Activated naive CD8-positive, alpha-beta T cell treated with anti-CD3 and anti-CD28 coated beads, Interleukin-2, amount 10 ng/mL, durations not matched to agents 7 days and 5 days (primary cell): ENCODE measurements around the gene FLYWCH1. TPM values are rescaled to one million over a fixed set of nuclear protein-coding genes. Genes with fewer than 3 reads are reported as not detected.
A peak's percentile ranks its signal among the peaks of the same experiment; 100 is the strongest.

Source experiments
- ATAC-seq: fragments of 150-1000 bp; cut with Tn5 transposase; one replicate; pipeline ENCODE4 v1.10.0; 2021; ENCODE audit warnings: low read depth, moderate library complexity
- POLR2A ChIA-PET: fragments of 350-600 bp; sonication (Branson Sonifier 250); formaldehyde crosslinking; loops from one replicate; lab custom pipeline; 2021; ENCODE audit warnings: antibody characterized with exemption; lab: Charles Lee
- DNase-seq: peaks from one replicate; pipeline ENCODE4 v3.0.0; 2021
- H3K27ac Mint-ChIP-seq: one replicate; pipeline ENCODE4 v1.8.0; 2022; ENCODE audit warnings: mild to moderate bottlenecking, mixed read lengths
- H3K27me3 Mint-ChIP-seq: one replicate; pipeline ENCODE4 v1.8.0; 2022; ENCODE audit warnings: mild to moderate bottlenecking, moderate library complexity, mixed read lengths
- H3K36me3 Mint-ChIP-seq: one replicate; pipeline ENCODE4 v1.8.0; 2021; ENCODE audit warnings: mild to moderate bottlenecking, mixed read lengths
- H3K4me1 Mint-ChIP-seq: one replicate; pipeline ENCODE4 v1.8.0; 2021; ENCODE audit warnings: mixed read lengths
- H3K4me3 Mint-ChIP-seq: one replicate; pipeline ENCODE4 v1.8.0; 2022; ENCODE audit warnings: mild to moderate bottlenecking, moderate library complexity, mixed read lengths
- H3K9me3 Mint-ChIP-seq: one replicate; pipeline ENCODE4 v1.8.0; 2021; ENCODE audit warnings: mixed read lengths
- total RNA-seq, 2 experiments: library from RNA; stranded (reverse); gene quantifications; one replicate each; pipeline ENCODE4 v1.2.3, GENCODE V29; 2021

The FLYWCH1 gene
- total RNA-seq, result 10 to 100 TPM; 65.5 to 69.7 TPM

- Mint-ChIP-seq H3K27ac (peak within 1 kb of the TSS; percentile 85), H3K4me3 (peak within 1 kb of the TSS; percentile 93), H3K27me3 (peaks cover 5% of the 10 kb centered on the region), H3K36me3 (peaks cover 5% of the 10 kb centered on the region), H3K9me3 (no peaks in the 10 kb centered on the region), H3K4me1 (peaks cover 13% of the 10 kb centered on the region)
- POLR2A ChIA-PET, result interaction anchor here (0.6 to 2.4 kb wide), 9 partner anchors 9 to 837 kb away, joined by 3 to 31 read pairs (median 4); partner anchors contain the start of genes FLYWCH2 and PKMYT1
- DNase-seq (peak; percentile 97), ATAC-seq (peak; percentile 98)
Measured at GRCh38 chr16:2911638-2912329, at the start of gene FLYWCH1. TSS of gene FLYWCH1 (plus strand) at chr16:2911931. CDS start at chr16:2929686, 17,755 bp downstream.

- Mint-ChIP-seq H3K36me3 (no peaks in the 10 kb centered on the region), H3K27me3 (peaks cover 2% of the 10 kb centered on the region), H3K27ac (no peak overlapping the region), H3K4me1 (peaks cover 19% of the 10 kb centered on the region), H3K9me3 (peaks cover 3% of the 10 kb centered on the region), H3K4me3 (no peak overlapping the region)
- ATAC-seq, result no peak
- DNase-seq, result no peak
- POLR2A ChIA-PET, result interaction anchor here (0.5 kb wide), 1 partner anchor 39 kb away, joined by 3 read pairs; no protein-coding TSS in a partner anchor
Measured at GRCh38 chr16:2865651-2866050, 46.1 kb upstream of the FLYWCH1 start.

GRCh38 chr16:2866431-2866830, 45.3 kb upstream of the FLYWCH1 start:
- Mint-ChIP-seq H3K27me3 (peaks cover 2% of the 10 kb centered on the region), H3K9me3 (no peaks in the 10 kb centered on the region), H3K4me1 (peaks cover 19% of the 10 kb centered on the region), H3K27ac (no peak overlapping the region), H3K36me3 (no peaks in the 10 kb centered on the region), H3K4me3 (peak overlapping the region; percentile 10)
- DNase-seq (no peak), ATAC-seq (no peak)
- POLR2A ChIA-PET, result no interaction called here

GRCh38 chr16:2867661-2867986, 44.1 kb upstream of the FLYWCH1 start:
- peak overlapping the region; percentile 87 for H3K4me3 Mint-ChIP-seq
- H3K4me1 Mint-ChIP-seq, result peaks cover 19% of the 10 kb centered on the region
- H3K27ac Mint-ChIP-seq, result peak overlapping the region; percentile 87
- H3K9me3 Mint-ChIP-seq, result no peaks in the 10 kb centered on the region
- peaks cover 2% of the 10 kb centered on the region for H3K27me3 Mint-ChIP-seq
- no peaks in the 10 kb centered on the region for H3K36me3 Mint-ChIP-seq
- POLR2A ChIA-PET, result interaction anchor here (0.5 to 2.0 kb wide), 8 partner anchors 15 to 180 kb away, joined by 3 to 19 read pairs (median 5); partner anchors contain the start of genes FLYWCH1 and FLYWCH2
- no peak for ATAC-seq
- no peak for DNase-seq

- Mint-ChIP-seq H3K9me3 (no peaks in the 10 kb centered on the region), H3K4me1 (peaks cover 19% of the 10 kb centered on the region), H3K27ac (peak overlapping the region; percentile 87), H3K4me3 (peak overlapping the region; percentile 87), H3K27me3 (peaks cover 2% of the 10 kb centered on the region), H3K36me3 (no peaks in the 10 kb centered on the region)
- ATAC-seq (peak; percentile 95), DNase-seq (peak; percentile 96)
- POLR2A ChIA-PET, result interaction anchor here (0.5 to 2.0 kb wide), 12 partner anchors 15 to 181 kb away, joined by 3 to 19 read pairs (median 4); partner anchors contain the start of genes FLYWCH1 and FLYWCH2
Measured at GRCh38 chr16:2867987-2868789, 43.5 kb upstream of the FLYWCH1 start.

- DNase-seq, result no peak
- H3K4me3 Mint-ChIP-seq, result no peak overlapping the region
- no peaks in the 10 kb centered on the region for H3K36me3 Mint-ChIP-seq
- ATAC-seq, result no peak
- H3K4me1 Mint-ChIP-seq, result peaks cover 11% of the 10 kb centered on the region
- POLR2A ChIA-PET, result interaction anchor here (1.0 kb wide), 1 partner anchor 9 kb away, joined by 4 read pairs; no protein-coding TSS in a partner anchor
- H3K27me3 Mint-ChIP-seq, result peaks cover 8% of the 10 kb centered on the region
- H3K27ac Mint-ChIP-seq, result no peak overlapping the region
- H3K9me3 Mint-ChIP-seq, result no peaks in the 10 kb centered on the region
Measured at GRCh38 chr16:2871926-2872325, 39.8 kb upstream of the FLYWCH1 start.

GRCh38 chr16:2874032-2874911, 37.5 kb upstream of the FLYWCH1 start:
- peaks cover 1% of the 10 kb centered on the region for H3K4me1 Mint-ChIP-seq
- H3K36me3 Mint-ChIP-seq, result no peaks in the 10 kb centered on the region
- ATAC-seq (peak; percentile 6), DNase-seq (no peak)
- no peak overlapping the region for H3K4me3 Mint-ChIP-seq
- POLR2A ChIA-PET, result no interaction called here
- H3K27ac Mint-ChIP-seq, result no peak overlapping the region
- H3K27me3 Mint-ChIP-seq, result peaks cover 11% of the 10 kb centered on the region
- H3K9me3 Mint-ChIP-seq, result no peaks in the 10 kb centered on the region

- H3K9me3 Mint-ChIP-seq, result peaks cover 2% of the 10 kb centered on the region
- no peak overlapping the region for H3K27ac Mint-ChIP-seq
- DNase-seq (peak; percentile 71), ATAC-seq (peak; percentile 99)
- peaks cover 1% of the 10 kb centered on the region for H3K4me1 Mint-ChIP-seq
- H3K4me3 Mint-ChIP-seq, result no peak overlapping the region
- no peaks in the 10 kb centered on the region for H3K36me3 Mint-ChIP-seq
- POLR2A ChIA-PET, result no interaction called here
- H3K27me3 Mint-ChIP-seq, result peaks cover 11% of the 10 kb centered on the region
Measured at GRCh38 chr16:2874912-2875362, 36.8 kb upstream of the FLYWCH1 start.

- Mint-ChIP-seq H3K27me3 (peaks cover 14% of the 10 kb centered on the region), H3K4me3 (no peak overlapping the region), H3K36me3 (no peaks in the 10 kb centered on the region), H3K4me1 (peaks cover 15% of the 10 kb centered on the region), H3K9me3 (peaks cover 2% of the 10 kb centered on the region), H3K27ac (no peak overlapping the region)
- POLR2A ChIA-PET, result no interaction called here
- no peak for DNase-seq
- no peak for ATAC-seq
Measured at GRCh38 chr16:2879854-2880508, 31.8 kb upstream of the FLYWCH1 start.

GRCh38 chr16:2881783-2882649, 29.7 kb upstream of the FLYWCH1 start:
- H3K9me3 Mint-ChIP-seq, result peaks cover 2% of the 10 kb centered on the region
- ATAC-seq, result peak; percentile 13
- POLR2A ChIA-PET, result interaction anchor here (0.7 to 2.6 kb wide), 16 partner anchors 12 to 253 kb away, joined by 3 to 31 read pairs (median 4); partner anchors contain the start of genes ELOB, FLYWCH1, KCTD5 and PAQR4
- no peaks in the 10 kb centered on the region for H3K36me3 Mint-ChIP-seq
- peaks cover 14% of the 10 kb centered on the region for H3K4me1 Mint-ChIP-seq
- peak overlapping the region; percentile 95 for H3K27ac Mint-ChIP-seq
- peaks cover 6% of the 10 kb centered on the region for H3K27me3 Mint-ChIP-seq
- no peak for DNase-seq
- peak overlapping the region; percentile 86 for H3K4me3 Mint-ChIP-seq

- Mint-ChIP-seq H3K4me3 (peak within 1 kb of the TSS; percentile 86), H3K36me3 (no peaks in the 10 kb centered on the region), H3K27ac (peak within 1 kb of the TSS; percentile 95), H3K9me3 (peaks cover 2% of the 10 kb centered on the region), H3K4me1 (peaks cover 14% of the 10 kb centered on the region), H3K27me3 (peaks cover 4% of the 10 kb centered on the region)
- POLR2A ChIA-PET, result interaction anchor here (0.9 to 2.6 kb wide), 19 partner anchors 12 to 252 kb away, joined by 3 to 31 read pairs (median 4); partner anchors contain the start of genes ELOB, FLYWCH1, KCTD5 and PAQR4
- DNase-seq, result peak; percentile 100
- peak; percentile 92 for ATAC-seq
Measured at GRCh38 chr16:2882650-2883457, 28.9 kb upstream of the FLYWCH1 start, which contains the start of gene FLYWCH2. TSS of gene FLYWCH2 (plus strand) at chr16:2883215. CDS start at chr16:2896450, 13,235 bp downstream.
